ENCODE results near the gene TMEM35A. TPM values are rescaled to one million over a fixed set of nuclear protein-coding genes. Genes with fewer than 3 reads are reported as not detected.

The TMEM35A gene
- 5.5 and 6.1 TPM in 2 replicates for total RNA-seq

DNA sequence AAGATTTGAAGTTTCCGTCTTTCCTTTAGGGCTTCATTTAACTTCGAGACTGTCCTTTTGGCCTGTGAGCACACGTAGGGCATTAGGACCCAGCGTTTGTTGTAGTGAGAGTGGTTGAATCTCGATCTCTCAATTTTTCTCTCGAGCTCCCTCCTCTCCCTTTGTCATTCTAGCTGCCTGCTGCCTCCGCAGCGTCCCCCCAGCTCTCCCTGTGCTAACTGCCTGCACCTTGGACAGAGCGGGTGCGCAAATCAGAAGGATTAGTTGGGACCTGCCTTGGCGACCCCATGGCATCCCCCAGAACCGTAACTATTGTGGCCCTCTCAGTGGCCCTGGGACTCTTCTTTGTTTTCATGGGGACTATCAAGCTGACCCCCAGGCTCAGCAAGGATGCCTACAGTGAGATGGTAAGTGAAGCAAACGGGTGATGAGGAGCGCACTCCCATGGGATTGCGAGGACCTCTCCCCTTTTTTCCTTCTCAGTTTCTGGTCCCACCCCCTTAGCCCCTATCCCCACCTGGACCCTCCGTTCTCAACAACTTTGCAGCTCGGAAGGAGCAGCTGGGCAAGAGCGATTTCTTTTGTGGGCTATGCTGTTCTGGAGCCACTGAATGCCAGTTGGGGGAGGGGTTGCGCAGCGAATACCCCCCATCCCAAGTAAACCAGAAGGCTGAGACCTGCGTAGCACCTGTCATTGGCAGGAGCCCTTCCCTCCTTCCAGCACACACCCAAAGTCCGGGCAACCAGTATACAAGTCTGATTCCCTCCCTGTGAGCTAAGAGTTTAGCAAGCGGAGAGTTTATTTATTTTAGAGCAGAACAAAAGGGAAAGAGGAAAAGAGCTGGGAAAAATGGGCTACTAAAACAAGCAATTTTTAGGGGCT, at the start of gene TMEM35A:
TMEM35A (plus strand) TSS at position 164 of the 883 bp plus-strand sequence; CDS start at position 288, 124 bp downstream.

DNA sequence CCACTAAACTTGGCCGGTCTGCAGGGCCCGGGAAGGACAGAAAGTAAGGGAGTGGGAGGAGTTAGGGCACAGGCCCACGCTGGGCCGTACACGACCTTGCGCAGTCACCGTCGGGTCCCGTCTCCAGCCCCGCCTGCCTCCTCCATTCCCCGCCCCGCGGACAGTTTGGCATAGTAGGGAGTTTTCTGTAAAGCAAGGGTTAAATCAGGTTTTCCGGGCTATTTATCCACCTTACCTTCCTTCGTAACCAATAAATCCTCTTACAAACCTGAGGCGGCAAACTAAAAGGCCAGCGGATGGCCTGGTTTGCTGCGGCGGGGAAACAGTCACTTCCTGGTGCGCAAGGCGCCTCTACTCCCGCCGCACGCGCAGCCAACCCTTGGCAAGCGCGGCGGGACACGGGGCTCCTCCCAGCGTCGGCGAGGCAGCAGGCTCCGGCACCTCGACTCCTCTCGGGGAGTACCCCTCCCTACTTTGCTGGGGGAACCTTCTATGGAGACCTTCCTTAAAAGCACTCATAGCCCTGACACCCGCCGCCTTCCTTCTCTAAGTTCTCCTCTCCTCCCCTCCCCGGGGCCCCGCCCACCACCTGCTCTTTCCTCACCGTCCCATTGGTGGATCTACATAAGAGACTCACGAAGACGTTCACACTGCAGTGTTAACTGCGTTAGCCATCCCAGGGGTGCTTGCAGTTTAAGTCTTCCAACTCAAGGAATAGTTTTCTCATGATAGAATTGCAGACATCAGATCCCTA, 27.0 kb upstream of the TMEM35A start, which contains the start of gene TRMT2B:
TRMT2B (minus strand) TSS at position 563 of the 754 bp plus-strand sequence. CDS start 9,822 bp downstream, outside the sequence.

GRCh38 chrX:101097546-101098453, 19.1 kb downstream of the TMEM35A start, which contains the start of gene CENPI:
Gene CENPI, plus strand, starts transcription at chrX:101098204. Its CDS starts 2,867 bp downstream, at chrX:101101071.

Other genes starting within 250 kb of the TMEM35A start
- not detected in 2 replicates for gene NOX1, start 204.5 kb upstream of the TMEM35A start, total RNA-seq
- gene XKRX, start 150.0 kb upstream of the TMEM35A start, total RNA-seq: under 0.01 TPM in 2 replicates
- not detected in 2 replicates for gene ARL13A, start 109.2 kb upstream of the TMEM35A start, total RNA-seq
- gene TRMT2B, start 26.8 kb upstream of the TMEM35A start, total RNA-seq: 8.3 and 8.7 TPM in 2 replicates
- 20.2 and 35.3 TPM in 2 replicates for gene CENPI, start 19.3 kb downstream of the TMEM35A start, total RNA-seq
- 1.2 and 2.0 TPM in 2 replicates for gene DRP2, start 140.9 kb downstream of the TMEM35A start, total RNA-seq
- 0.17 and 0.30 TPM in 2 replicates for gene TAF7L, start 212.5 kb downstream of the TMEM35A start, total RNA-seq